K562 (cell line): ENCODE data around the gene DPAGT1. TPM values are rescaled to one million over a fixed set of nuclear protein-coding genes. Genes with fewer than 3 reads are reported as not detected.

Experiments
- ETS2 ChIP-seq: IDR thresholded peaks from 2 replicates; pipeline ENCODE4 v1.6.1; 2016; ENCODE audit warnings: borderline replicate concordance, missing genetic modification characterization, mild to moderate bottlenecking, moderate library complexity, missing compliant biosample characterization; ENCODE audit not compliant: poor library complexity, severe bottlenecking
- FOXK2 ChIP-seq, 2 experiments: fragments of 450-650 bp; IDR thresholded peaks in 1 of 2; conservative IDR thresholded peaks in 1 of 2; 2 replicates each; pipeline ENCODE4 v1.6.1; 2016; ENCODE audit warnings: low read depth in 2 of 2, mild to moderate bottlenecking in 1 of 2
- GTF2E2 ChIP-seq: fragments of 200-800 bp; sonication (Bioruptor generic); IDR thresholded peaks from 2 replicates; pipeline ENCODE4 v1.6.1; 2016; ENCODE audit warnings: missing genetic modification characterization, missing compliant biosample characterization
- MEF2A ChIP-seq: IDR thresholded peaks from 2 replicates; pipeline ENCODE4 v1.6.1; 2011; ENCODE audit warnings: low read depth, mild to moderate bottlenecking, low read length, moderate library complexity; ENCODE audit not compliant: control insufficient read depth
- PML ChIP-seq: IDR thresholded peaks from 2 replicates; pipeline ENCODE4 v1.6.1; 2012; ENCODE audit warnings: low read length, inconsistent platforms
- PRMT5 ChIP-seq: sonication (generic); formaldehyde crosslinking; IDR thresholded peaks from 2 replicates; pipeline ENCODE4 v1.5.0; 2020; ENCODE audit warnings: missing genetic modification reagents
- PTTG1 ChIP-seq: fragments of 450-650 bp; IDR thresholded peaks from 2 replicates; pipeline ENCODE4 v1.6.1; 2016; ENCODE audit warnings: low read depth, mild to moderate bottlenecking, missing genetic modification characterization, missing compliant biosample characterization
- SAFB ChIP-seq: fragments of 200-400 bp; formaldehyde crosslinking; IDR thresholded peaks from 2 replicates; pipeline ENCODE4 v1.6.1; 2017; ENCODE audit warnings: low read depth, low read length, borderline replicate concordance
- SMARCB1 ChIP-seq: IDR thresholded peaks from 2 replicates; pipeline ENCODE4 v1.6.1; 2011; ENCODE audit warnings: improper control_type of control experiment, low read depth; ENCODE audit not compliant: insufficient read length
- TAF9B ChIP-seq: fragments of 450-650 bp; IDR thresholded peaks from 2 replicates; pipeline ENCODE4 v1.6.1; 2018; ENCODE audit warnings: mild to moderate bottlenecking; ENCODE audit not compliant: partially characterized antibody
- ZEB2 ChIP-seq: fragments of 450-650 bp; IDR thresholded peaks from 2 replicates; pipeline ENCODE4 v1.6.1; 2016
- ZNF174 ChIP-seq: fragments of 250-450 bp; sonication (Bioruptor Pico); IDR thresholded peaks from 2 replicates; pipeline ENCODE4 v1.4.0; 2020; ENCODE audit warnings: mild to moderate bottlenecking
- ZNF263 ChIP-seq: sonication (generic); formaldehyde crosslinking; IDR thresholded peaks from 2 replicates; pipeline ENCODE4 v1.8.0; 2022; ENCODE audit warnings: mild to moderate bottlenecking, missing genetic modification reagents, borderline replicate concordance
- polyA plus RNA-seq, 8 experiments: library from polyadenylated mRNA; depleted of rRNA in 4 of 8; stranded (reverse) in 5 of 8; unstranded in 3 of 8; fragments of >200 nt; fragmentation: Nextera tagmentation in 2 of 8; fragmentation: Illumina TruSeq in 1 of 8; extraction: Ambion mirVana in 2 of 8; extraction: Trizol in 1 of 8; gene quantifications; 2 replicates each; pipeline versions ENCODE4 v1.2.1 to v1.2.3, GENCODE V29; 2011 to 2014; ENCODE audit warnings: inconsistent platforms in 1 of 8, missing spikeins in 1 of 8
- total RNA-seq, 7 experiments: library from RNA; depleted of rRNA in 6 of 7; stranded (reverse); fragments of >200 nt in 6 of 7; fragmentation: Illumina TruSeq in 2 of 7; extraction: Trizol in 2 of 7; gene quantifications; 2 replicates each; pipeline versions ENCODE4 v1.2.1 to v1.2.3, GENCODE V29; 2011 to 2021; ENCODE audit warnings: low replicate concordance in 1 of 7
- TF ChIP-seq, protein P1 (sequence below): sonication (generic); formaldehyde crosslinking; IDR thresholded peaks from 2 replicates; pipeline ENCODE4 v1.8.0; 2022; ENCODE audit warnings: mild to moderate bottlenecking, missing genetic modification reagents
- TF ChIP-seq, protein P2 (sequence below), 3 experiments: fragments of 200-800 bp in 1 of 3; sonication (Bioruptor generic) in 1 of 3; sonication (generic) in 1 of 3; formaldehyde crosslinking in 1 of 3; IDR thresholded peaks; 2 replicates each; pipeline versions ENCODE4 v1.6.1 to v1.8.0; 2016 to 2022; ENCODE audit warnings: mild to moderate bottlenecking in 2 of 3, missing compliant biosample characterization in 2 of 3, missing genetic modification characterization in 2 of 3, missing genetic modification reagents in 1 of 3
- TF ChIP-seq, protein P3 (sequence below): fragments of 250-450 bp; sonication (Bioruptor Pico); IDR thresholded peaks from 2 replicates; pipeline ENCODE4 v1.6.1; 2021; ENCODE audit warnings: mild to moderate bottlenecking
- TF ChIP-seq, protein P4 (sequence below): fragments of 250-450 bp; sonication (Bioruptor Pico); IDR thresholded peaks from 2 replicates; pipeline ENCODE4 v1.5.0; 2021; ENCODE audit warnings: mild to moderate bottlenecking, moderate library complexity

Gene DPAGT1
- total and polyA plus RNA-seq, 9 of the 15 experiments (the other 6 are each of a cell fraction or from before 2014, with no cell fraction given), result 29.9 to 135 (median 85.0) TPM

DNA sequence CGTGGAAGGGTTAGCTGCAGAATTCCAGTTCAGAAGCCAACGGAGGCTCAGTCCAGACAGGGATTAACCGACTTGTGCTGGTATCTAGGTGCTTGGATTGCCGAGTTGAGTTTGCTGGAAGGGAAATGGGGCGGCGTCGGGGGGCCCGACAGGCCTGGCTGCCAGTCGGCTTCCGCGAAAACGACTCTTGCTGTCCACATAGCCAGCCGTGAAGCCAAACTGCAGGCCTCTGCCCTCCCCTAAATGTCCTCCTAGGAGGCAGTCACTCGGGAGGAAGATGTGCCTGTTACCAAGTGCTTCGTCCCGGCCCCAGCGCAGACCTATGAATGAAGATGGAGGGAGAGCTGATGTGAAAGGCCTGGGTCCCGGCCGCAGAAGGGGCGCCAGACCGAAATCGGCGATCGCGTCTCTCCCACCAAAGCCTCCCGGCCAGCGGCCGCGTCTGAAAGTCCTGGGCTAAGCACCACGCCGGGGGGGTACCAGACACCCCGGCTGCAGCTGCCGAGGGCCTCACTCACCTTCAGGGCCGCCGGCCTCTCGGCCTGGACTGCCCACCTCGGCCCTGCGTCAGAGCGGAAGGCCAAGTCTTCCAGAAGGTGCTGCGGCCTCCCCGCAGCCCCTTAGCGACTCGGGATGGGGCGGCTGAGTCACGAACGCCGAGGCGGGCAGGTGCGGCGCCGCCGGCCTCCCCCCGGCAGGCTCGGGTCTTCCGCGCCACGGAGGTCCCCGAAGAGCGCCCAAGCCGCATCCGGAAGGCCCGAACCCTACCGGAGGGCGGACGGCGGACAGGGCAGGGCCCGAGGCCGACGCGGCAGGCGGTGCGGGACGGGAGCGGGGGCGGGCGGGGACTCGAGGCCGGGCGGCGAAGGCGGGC, 7.5 kb downstream of the DPAGT1 start (continued):
- TF ChIP-seq ZNF263 (CRISPR knock-in tag) (no peak; the same call in 1 of the 2 replicates), PTTG1 (tag) (no peak), ZNF174 (CRISPR knock-in tag) (0 out of 2 replicates have a peak, but pooled peaks have one; percentile 41), ETS2 (no peak), FOXK2 (conservative IDR thresholded peaks at IDR 0.05 in 1 of 2, IDR thresholded peaks at IDR 0.05 in 1 of 2; ENCODE audit: low read depth in 2 of 2) (no peak), PML (no peak; the same call in 1 of the 2 replicates), TAF9B (no peak), MEF2A (no peak), GTF2E2 (tag) (no peak), PRMT5 (CRISPR knock-in tag) (no peak), SMARCB1 (no peak), SAFB (peak; percentile 41; the same call in 1 of the 2 replicates), ZEB2 (no peak)
- TF ChIP-seq, protein P1, sequence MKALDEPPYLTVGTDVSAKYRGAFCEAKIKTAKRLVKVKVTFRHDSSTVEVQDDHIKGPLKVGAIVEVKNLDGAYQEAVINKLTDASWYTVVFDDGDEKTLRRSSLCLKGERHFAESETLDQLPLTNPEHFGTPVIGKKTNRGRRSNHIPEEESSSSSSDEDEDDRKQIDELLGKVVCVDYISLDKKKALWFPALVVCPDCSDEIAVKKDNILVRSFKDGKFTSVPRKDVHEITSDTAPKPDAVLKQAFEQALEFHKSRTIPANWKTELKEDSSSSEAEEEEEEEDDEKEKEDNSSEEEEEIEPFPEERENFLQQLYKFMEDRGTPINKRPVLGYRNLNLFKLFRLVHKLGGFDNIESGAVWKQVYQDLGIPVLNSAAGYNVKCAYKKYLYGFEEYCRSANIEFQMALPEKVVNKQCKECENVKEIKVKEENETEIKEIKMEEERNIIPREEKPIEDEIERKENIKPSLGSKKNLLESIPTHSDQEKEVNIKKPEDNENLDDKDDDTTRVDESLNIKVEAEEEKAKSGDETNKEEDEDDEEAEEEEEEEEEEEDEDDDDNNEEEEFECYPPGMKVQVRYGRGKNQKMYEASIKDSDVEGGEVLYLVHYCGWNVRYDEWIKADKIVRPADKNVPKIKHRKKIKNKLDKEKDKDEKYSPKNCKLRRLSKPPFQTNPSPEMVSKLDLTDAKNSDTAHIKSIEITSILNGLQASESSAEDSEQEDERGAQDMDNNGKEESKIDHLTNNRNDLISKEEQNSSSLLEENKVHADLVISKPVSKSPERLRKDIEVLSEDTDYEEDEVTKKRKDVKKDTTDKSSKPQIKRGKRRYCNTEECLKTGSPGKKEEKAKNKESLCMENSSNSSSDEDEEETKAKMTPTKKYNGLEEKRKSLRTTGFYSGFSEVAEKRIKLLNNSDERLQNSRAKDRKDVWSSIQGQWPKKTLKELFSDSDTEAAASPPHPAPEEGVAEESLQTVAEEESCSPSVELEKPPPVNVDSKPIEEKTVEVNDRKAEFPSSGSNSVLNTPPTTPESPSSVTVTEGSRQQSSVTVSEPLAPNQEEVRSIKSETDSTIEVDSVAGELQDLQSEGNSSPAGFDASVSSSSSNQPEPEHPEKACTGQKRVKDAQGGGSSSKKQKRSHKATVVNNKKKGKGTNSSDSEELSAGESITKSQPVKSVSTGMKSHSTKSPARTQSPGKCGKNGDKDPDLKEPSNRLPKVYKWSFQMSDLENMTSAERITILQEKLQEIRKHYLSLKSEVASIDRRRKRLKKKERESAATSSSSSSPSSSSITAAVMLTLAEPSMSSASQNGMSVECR, result 0 out of 2 replicates have a peak, but pooled peaks have one; percentile 69
- TF ChIP-seq, protein P2, sequence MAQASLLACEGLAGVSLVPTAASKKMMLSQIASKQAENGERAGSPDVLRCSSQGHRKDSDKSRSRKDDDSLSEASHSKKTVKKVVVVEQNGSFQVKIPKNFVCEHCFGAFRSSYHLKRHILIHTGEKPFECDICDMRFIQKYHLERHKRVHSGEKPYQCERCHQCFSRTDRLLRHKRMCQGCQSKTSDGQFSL (CRISPR knock-in tag; IDR thresholded peaks at IDR 0.05), result 0 out of 2 replicates have a peak, but pooled peaks have one; percentile 14
- TF ChIP-seq, protein P2 (tag; IDR thresholded peaks at IDR 0.05), result no peak
- TF ChIP-seq, protein P3, sequence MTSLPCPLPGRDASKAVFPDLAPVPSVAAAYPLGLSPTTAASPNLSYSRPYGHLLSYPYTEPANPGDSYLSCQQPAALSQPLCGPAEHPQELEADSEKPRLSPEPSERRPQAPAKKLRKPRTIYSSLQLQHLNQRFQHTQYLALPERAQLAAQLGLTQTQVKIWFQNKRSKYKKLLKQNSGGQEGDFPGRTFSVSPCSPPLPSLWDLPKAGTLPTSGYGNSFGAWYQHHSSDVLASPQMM, result no peak
- TF ChIP-seq, protein P4, sequence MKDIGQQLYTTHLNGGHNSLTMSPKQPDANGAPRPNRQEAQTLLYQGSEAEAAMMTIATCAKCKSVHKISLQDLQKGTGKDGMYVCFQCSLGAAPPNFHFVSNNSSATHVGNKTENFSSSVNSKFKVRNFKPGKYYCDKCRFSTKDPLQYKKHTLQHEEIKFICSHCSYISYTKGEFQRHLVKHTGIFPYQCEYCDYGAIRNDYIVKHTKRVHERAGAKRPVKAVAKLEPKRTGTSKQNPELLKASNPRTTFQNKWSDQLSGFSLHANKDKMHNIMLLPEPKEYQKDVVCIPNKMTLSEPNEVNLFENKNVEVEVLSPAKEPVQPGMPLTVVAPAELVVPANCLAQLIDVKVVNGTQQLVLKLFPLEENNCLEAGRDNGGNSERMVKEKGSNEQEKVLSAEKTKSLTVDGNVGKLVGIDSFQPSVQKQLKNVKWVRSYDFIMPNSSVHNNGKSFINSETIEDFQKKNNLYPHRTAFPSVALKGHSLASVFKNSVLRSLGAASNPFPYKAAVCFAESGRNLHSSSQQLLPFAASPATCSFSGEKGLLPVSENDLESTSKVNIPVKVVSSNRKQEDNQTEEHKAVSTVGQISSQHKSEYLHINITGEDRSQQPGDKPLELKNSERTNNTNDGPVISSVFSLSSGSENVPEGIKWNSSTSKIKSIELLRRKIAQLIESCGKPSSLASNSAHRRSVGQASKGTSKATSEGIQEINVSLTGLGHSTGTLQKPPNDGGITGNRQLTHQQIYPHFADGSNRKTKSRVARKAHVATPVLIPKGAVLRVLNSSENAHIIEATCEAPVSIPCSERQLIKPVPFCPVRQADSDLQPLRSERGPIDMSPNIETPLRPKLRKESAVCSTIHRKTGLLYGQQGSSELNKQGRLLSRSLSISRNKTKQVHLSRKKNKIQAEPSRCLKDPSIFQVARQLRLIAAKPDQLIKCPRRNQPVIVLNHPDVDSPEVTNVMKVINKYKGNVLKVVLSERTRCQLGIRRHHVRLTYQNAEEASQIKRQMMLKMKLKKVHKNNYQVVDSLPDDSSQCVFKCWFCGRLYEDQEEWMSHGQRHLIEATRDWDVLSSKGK (CRISPR knock-in tag), result no peak
